ENCODE measurements around the gene PSRC1. TPM values are rescaled to one million over a fixed set of nuclear protein-coding genes. Genes with fewer than 3 reads are reported as not detected.

PSRC1 gene
- total RNA-seq, 1 experiment from 2014 or later, result 68.4 TPM

DNA sequence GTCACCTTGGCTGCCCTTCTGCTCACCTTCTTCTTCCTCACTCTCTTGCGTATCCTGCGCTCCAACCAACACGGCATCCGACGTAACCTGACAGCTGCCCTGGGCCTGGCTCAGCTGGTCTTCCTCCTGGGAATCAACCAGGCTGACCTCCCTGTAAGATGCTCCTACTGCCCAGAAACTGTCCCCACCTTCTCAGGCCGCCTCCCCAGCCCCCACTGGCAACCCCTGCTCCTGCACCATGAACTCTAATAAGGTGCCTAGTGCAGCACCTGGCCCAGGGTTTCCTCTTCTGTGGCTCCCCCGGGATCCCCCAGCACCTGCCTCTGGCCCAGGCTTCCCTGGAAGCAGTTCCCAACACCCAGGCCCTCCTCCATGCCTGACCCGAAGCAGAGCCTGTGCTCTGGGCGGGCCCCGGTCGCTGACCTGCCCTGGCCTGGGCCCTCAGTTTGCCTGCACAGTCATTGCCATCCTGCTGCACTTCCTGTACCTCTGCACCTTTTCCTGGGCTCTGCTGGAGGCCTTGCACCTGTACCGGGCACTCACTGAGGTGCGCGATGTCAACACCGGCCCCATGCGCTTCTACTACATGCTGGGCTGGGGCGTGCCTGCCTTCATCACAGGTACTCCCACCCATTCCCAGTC, 12.8 kb downstream of the PSRC1 start (continued):
- TF ChIP-seq E2F1 (CRISPR knock-in tag; IDR thresholded peaks at IDR 0.05), result no peak
- TF ChIP-seq RORB (CRISPR knock-in tag; IDR thresholded peaks at IDR 0.05), result no peak

DNA sequence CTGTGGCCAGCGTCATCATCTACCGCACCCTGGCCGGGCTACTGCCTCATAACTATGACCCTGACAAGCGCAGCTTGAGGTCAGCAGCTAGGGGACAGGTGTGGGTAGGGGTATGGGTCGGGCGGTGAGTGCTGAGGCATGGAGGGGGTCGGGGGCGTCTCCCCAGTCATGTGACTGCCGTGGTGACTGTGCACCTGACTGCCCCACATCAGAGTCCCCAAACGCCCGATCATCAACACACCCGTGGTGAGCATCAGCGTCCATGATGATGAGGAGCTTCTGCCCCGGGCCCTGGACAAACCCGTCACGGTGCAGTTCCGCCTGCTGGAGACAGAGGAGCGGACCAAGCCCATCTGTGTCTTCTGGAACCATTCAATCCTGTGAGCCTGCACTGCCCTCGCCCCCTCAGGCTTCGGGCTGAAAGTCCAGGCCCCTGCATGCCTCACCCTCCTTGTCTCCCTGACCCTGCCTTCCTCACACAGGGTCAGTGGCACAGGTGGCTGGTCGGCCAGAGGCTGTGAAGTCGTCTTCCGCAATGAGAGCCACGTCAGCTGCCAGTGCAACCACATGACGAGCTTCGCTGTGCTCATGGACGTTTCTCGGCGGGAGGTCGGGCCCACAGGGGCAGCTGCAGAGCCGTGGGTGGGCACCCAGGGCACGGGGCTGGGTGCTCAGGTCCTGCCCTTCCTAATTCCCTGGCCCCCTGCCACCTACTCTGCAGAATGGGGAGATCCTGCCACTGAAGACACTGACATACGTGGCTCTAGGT, 13.5 kb downstream of the PSRC1 start:
- POLR2A ChIA-PET, result interaction anchor here (0.8 kb wide), 1 partner anchor 16 kb away, joined by 3 read pairs; no protein-coding TSS in a partner anchor
- Mint-ChIP-seq H3K27me3 (ENCODE audit: low read depth) (no peaks in the 10 kb centered on the region), H3K36me3 (peaks cover 9% of the 10 kb centered on the region), H3K4me1 (peaks cover 7% of the 10 kb centered on the region), H3K4me3 (no peak overlapping the region), H3K27ac (no peak overlapping the region), H3K9me3 (no peaks in the 10 kb centered on the region)
- TF ChIP-seq SP1 (CRISPR knock-in tag; conservative IDR thresholded peaks at IDR 0.05), result no peak
- TF ChIP-seq CREB1 (CRISPR knock-in tag; IDR thresholded peaks at IDR 0.05), result no peak
- no peak for TF ChIP-seq ZBTB21 (CRISPR knock-in tag; IDR thresholded peaks at IDR 0.05; ENCODE audit: borderline replicate concordance)
- TF ChIP-seq ELF4 (CRISPR knock-in tag; IDR thresholded peaks at IDR 0.05; ENCODE audit: low read depth), result no peak
- TF ChIP-seq ZSCAN18 (CRISPR knock-in tag; IDR thresholded peaks at IDR 0.05), result no peak
- no peak for TF ChIP-seq GRHL2 (CRISPR knock-in tag; IDR thresholded peaks at IDR 0.05; ENCODE audit: insufficient replicate concordance, severe bottlenecking)
- TF ChIP-seq, protein P1, sequence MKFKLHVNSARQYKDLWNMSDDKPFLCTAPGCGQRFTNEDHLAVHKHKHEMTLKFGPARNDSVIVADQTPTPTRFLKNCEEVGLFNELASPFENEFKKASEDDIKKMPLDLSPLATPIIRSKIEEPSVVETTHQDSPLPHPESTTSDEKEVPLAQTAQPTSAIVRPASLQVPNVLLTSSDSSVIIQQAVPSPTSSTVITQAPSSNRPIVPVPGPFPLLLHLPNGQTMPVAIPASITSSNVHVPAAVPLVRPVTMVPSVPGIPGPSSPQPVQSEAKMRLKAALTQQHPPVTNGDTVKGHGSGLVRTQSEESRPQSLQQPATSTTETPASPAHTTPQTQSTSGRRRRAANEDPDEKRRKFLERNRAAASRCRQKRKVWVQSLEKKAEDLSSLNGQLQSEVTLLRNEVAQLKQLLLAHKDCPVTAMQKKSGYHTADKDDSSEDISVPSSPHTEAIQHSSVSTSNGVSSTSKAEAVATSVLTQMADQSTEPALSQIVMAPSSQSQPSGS (CRISPR knock-in tag; IDR thresholded peaks at IDR 0.05; ENCODE audit: borderline replicate concordance, low read depth), result no peak
- TF ChIP-seq, protein P2, sequence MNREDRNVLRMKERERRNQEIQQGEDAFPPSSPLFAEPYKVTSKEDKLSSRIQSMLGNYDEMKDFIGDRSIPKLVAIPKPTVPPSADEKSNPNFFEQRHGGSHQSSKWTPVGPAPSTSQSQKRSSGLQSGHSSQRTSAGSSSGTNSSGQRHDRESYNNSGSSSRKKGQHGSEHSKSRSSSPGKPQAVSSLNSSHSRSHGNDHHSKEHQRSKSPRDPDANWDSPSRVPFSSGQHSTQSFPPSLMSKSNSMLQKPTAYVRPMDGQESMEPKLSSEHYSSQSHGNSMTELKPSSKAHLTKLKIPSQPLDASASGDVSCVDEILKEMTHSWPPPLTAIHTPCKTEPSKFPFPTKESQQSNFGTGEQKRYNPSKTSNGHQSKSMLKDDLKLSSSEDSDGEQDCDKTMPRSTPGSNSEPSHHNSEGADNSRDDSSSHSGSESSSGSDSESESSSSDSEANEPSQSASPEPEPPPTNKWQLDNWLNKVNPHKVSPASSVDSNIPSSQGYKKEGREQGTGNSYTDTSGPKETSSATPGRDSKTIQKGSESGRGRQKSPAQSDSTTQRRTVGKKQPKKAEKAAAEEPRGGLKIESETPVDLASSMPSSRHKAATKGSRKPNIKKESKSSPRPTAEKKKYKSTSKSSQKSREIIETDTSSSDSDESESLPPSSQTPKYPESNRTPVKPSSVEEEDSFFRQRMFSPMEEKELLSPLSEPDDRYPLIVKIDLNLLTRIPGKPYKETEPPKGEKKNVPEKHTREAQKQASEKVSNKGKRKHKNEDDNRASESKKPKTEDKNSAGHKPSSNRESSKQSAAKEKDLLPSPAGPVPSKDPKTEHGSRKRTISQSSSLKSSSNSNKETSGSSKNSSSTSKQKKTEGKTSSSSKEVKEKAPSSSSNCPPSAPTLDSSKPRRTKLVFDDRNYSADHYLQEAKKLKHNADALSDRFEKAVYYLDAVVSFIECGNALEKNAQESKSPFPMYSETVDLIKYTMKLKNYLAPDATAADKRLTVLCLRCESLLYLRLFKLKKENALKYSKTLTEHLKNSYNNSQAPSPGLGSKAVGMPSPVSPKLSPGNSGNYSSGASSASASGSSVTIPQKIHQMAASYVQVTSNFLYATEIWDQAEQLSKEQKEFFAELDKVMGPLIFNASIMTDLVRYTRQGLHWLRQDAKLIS (CRISPR knock-in tag; IDR thresholded peaks at IDR 0.05; ENCODE audit: borderline replicate concordance), result no peak
- no peak for TF ChIP-seq CBFB (CRISPR knock-in tag; IDR thresholded peaks at IDR 0.05; ENCODE audit: low read depth)
- TF ChIP-seq CREM (CRISPR knock-in tag; IDR thresholded peaks at IDR 0.05), result no peak
- no peak for TF ChIP-seq ETV6 (CRISPR knock-in tag; IDR thresholded peaks at IDR 0.05)
- TF ChIP-seq SMAD4 (CRISPR knock-in tag; IDR thresholded peaks at IDR 0.05), result no peak
- TF ChIP-seq OVOL2 (CRISPR knock-in tag; IDR thresholded peaks at IDR 0.05; ENCODE audit: borderline replicate concordance), result no peak
- ATAC-seq (no peak), DNase-seq (ENCODE audit: low spot score) (no peak)
- CTCF ChIA-PET, result interaction anchor here (1.0 to 1.2 kb wide), 3 partner anchors 8 to 78 kb away, joined by 3 read pairs; no protein-coding TSS in a partner anchor
